Adrenal gland (tissue), 12 donors: ENCODE measurements around the gene MED27. TPM values are rescaled to one million over a fixed set of nuclear protein-coding genes. Genes with fewer than 3 reads are reported as not detected.

Source experiments
- DNase-seq, 7 donors: peaks; one replicate each; pipeline ENCODE4 v3.0.0-alpha.2; 2019 to 2020
- H3K27ac ChIP-seq, 5 donors: fragments of 200-600 bp; sonication (generic) in 4 of 5; 1 replicate in 3 of 5; 2 replicates in 2 of 5; pipeline versions ENCODE4 v1.5.1 to v1.8.0; 2016 to 2020; ENCODE audit warnings: mild to moderate bottlenecking in 1 of 5
- H3K27me3 ChIP-seq: fragments of 200-600 bp; 2 replicates; pipeline ENCODE4 v1.8.0; 2021
- H3K36me3 ChIP-seq, 2 donors: fragments of 200-600 bp; replicated peaks in 1 of 2; 1 replicate in 1 of 2; 2 replicates in 1 of 2; pipeline versions ENCODE4 v1.5.1 to v1.8.0; 2018 to 2022
- H3K4me1 ChIP-seq, 2 donors: fragments of 200-600 bp; replicated peaks in 1 of 2; 1 replicate in 1 of 2; 2 replicates in 1 of 2; pipeline versions ENCODE4 v1.5.1 to v1.8.0; 2018 to 2021
- H3K4me3 ChIP-seq, 4 donors: fragments of 200-600 bp; sonication (generic) in 3 of 4; one replicate each; pipeline ENCODE4 v1.5.1; 2016 to 2018
- H3K9me3 ChIP-seq, 3 donors: fragments of 200-600 bp; sonication (generic) in 1 of 3; replicated peaks in 1 of 3; 1 replicate in 2 of 3; 2 replicates in 1 of 3; pipeline versions ENCODE4 v1.5.1 to v1.8.0; 2016 to 2021
- POLR2A ChIP-seq, 2 donors: fragments of 450-650 bp; IDR thresholded peaks; one replicate each; pipeline ENCODE4 v1.6.1; 2017; ENCODE audit warnings: antibody characterized with exemption in 2 of 2, mild to moderate bottlenecking in 2 of 2, moderate library complexity in 1 of 2
- WGBS, 4 donors: extraction: QIAGEN DNeasy Blood & Tissue Kit in 2 of 4; methylation state at CpG; one replicate each; pipeline versions ENCODE4 v1.1.5 to v1.1.7; 2013 to 2017; 5-methylcytosine and 5-hydroxymethylcytosine counted together
- intact Hi-C, 2 donors: fragments of 100-400 bp; cut with DNase I; formaldehyde crosslinking; loops; one replicate each; pipeline versions ENCODE4 v1.14.1 to v1.15.0; 2022 to 2023
- polyA plus RNA-seq, 3 donors: library from polyadenylated mRNA; stranded (reverse); fragments of 200-250 nt in 2 of 3; fragments of 350-450 nt in 1 of 3; fragmentation: Illumina TruSeq in 1 of 3; extraction: RNeasy Lipid Tissue Mini Kit (QIAGEN cat#74804) in 1 of 3; gene quantifications; one replicate each; pipeline ENCODE4 v1.2.3, GENCODE V29; 2013 to 2014
- total RNA-seq, 9 donors: library from RNA; depleted of rRNA in 4 of 9; stranded (reverse); fragments of >200 nt in 4 of 9; fragments of 120-200 nt in 1 of 9; fragmentation: NEBNext Ultra II Directional in 1 of 9; extraction: Animal tissue kit (Norgen Biotek cat#: 25700) in 1 of 9; gene quantifications; one replicate each; pipeline versions ENCODE4 v1.1.0 to v1.2.4, GENCODE V29; 2013 to 2023
- TF ChIP-seq, protein P1 (sequence below), 6 experiments: fragments of 450-650 bp in 4 of 6; fragments of 200-600 bp in 2 of 6; sonication (generic) in 1 of 6; IDR thresholded peaks; 1 replicate in 5 of 6; 2 replicates in 1 of 6; pipeline versions ENCODE4 v1.5.1 to v1.8.0; 2016 to 2021; ENCODE audit warnings: antibody characterized with exemption in 6 of 6, mild to moderate bottlenecking in 2 of 6, moderate library complexity in 1 of 6
- donor health status: healthy with polysubstance abuse.
- donor health status: Bipolar disorder and iron deficiency.
- donor health status: DM: yes; HTN: yes; CAD: no.
- donor health status: DM: no; HTN: no; CAD: no.
- donor health status: DM: no; HTN: no; CAD: no.
- donor health status: DM: yes; HTN: yes; CAD: no.

MED27 gene
- total and polyA plus RNA-seq, 12 donors = 12.2 to 37.4 (median 15.9) TPM

DNA sequence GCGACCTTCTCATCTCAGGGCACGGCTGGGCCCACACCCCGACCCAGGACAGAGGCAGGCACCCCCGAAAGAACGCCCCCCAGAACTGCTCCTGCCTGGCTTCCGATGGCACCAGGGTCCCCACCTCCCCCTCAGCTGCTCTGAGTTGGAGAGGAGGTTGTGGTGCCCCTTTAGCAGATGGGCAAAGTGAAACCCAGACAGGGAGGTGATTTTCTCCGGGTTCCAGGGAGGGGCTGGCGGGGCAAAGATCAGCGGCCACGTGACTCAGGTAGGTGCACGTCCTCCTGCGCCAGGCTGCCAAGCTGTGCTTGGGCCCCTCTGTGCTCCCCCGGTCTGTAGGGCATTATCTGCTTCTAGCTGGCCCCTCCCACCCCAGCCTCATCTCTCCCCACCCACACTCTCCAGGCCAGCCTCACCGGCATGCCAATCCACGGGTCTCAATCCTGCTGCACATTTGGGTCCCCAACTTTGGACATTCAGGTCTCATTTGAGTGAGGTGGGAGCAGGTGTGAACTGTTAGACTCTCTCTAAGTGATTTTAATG, 254.6 kb downstream of the MED27 start:
- WGBS, 4 donors = 77 to 94% (median 85%) methylated on average over 7 to 15 of the region's 15 CpGs
- Histone ChIP-seq H3K4me1 (no peaks in the 10 kb centered on the region), H3K36me3 (no peaks in the 10 kb centered on the region), H3K4me3 (no peak overlapping the region), H3K27me3 (peaks cover 12% of the 10 kb centered on the region), H3K27ac (no peak overlapping the region), H3K9me3 (no peaks in the 10 kb centered on the region)
- intact Hi-C loops = no loop called here
- DNase-seq = no peak
- TF ChIP-seq, protein P1, sequence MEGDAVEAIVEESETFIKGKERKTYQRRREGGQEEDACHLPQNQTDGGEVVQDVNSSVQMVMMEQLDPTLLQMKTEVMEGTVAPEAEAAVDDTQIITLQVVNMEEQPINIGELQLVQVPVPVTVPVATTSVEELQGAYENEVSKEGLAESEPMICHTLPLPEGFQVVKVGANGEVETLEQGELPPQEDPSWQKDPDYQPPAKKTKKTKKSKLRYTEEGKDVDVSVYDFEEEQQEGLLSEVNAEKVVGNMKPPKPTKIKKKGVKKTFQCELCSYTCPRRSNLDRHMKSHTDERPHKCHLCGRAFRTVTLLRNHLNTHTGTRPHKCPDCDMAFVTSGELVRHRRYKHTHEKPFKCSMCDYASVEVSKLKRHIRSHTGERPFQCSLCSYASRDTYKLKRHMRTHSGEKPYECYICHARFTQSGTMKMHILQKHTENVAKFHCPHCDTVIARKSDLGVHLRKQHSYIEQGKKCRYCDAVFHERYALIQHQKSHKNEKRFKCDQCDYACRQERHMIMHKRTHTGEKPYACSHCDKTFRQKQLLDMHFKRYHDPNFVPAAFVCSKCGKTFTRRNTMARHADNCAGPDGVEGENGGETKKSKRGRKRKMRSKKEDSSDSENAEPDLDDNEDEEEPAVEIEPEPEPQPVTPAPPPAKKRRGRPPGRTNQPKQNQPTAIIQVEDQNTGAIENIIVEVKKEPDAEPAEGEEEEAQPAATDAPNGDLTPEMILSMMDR (IDR thresholded peaks at IDR 0.05) = no peak
- TF ChIP-seq POLR2A (IDR thresholded peaks at IDR 0.05) = no peak

GRCh38 chr9:131824155-131824594, 255.5 kb downstream of the MED27 start:
- no peak for DNase-seq
- no peak overlapping the region for H3K4me3 ChIP-seq
- 36 to 71% (median 42%) methylated on average over 4 to 20 of the region's 20 CpGs for WGBS, 4 donors
- H3K27me3 ChIP-seq = peaks cover 12% of the 10 kb centered on the region
- intact Hi-C loops = no loop called here
- no peaks in the 10 kb centered on the region for H3K9me3 ChIP-seq
- H3K27ac ChIP-seq = no peak overlapping the region
- TF ChIP-seq POLR2A (IDR thresholded peaks at IDR 0.05) = no peak
- TF ChIP-seq, protein P1 (IDR thresholded peaks at IDR 0.05) = no peak
- no peaks in the 10 kb centered on the region for H3K36me3 ChIP-seq
- no peaks in the 10 kb centered on the region for H3K4me1 ChIP-seq

- Histone ChIP-seq H3K4me3 (no peak overlapping the region), H3K27me3 (peaks cover 12% of the 10 kb centered on the region), H3K9me3 (no peaks in the 10 kb centered on the region), H3K36me3 (no peaks in the 10 kb centered on the region), H3K27ac (no peak overlapping the region), H3K4me1 (no peaks in the 10 kb centered on the region)
- TF ChIP-seq POLR2A (IDR thresholded peaks at IDR 0.05) = no peak
- TF ChIP-seq, protein P1 (IDR thresholded peaks at IDR 0.05) = no peak
- DNase-seq = no peak
- 34 to 46% (median 40%) methylated on average over 12 to 35 of the region's 35 CpGs for WGBS, 4 donors
- intact Hi-C loops = no loop called here
These were observed 255.9 kb downstream of the MED27 start for GRCh38 chr9:131823701-131824146.

DNA sequence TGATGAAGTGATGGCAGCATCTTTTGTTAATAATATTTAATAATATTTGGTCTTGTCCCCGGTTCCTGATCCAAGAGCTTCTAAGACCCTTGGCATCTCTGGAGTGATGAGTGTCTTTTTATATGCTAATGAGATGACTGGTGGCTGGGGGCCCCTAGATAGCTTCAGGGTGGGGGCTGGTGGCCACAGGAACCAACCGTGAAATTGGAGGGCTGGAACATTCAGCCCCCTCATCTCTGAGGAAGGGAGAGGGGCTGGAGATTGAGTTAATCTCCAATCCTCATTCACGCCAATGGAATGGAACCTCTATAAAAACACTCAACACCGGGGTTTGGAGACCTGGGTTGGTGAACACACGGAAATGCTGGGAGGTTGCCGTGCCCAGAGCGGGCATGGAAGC, 261.6 kb downstream of the MED27 start:
- Histone ChIP-seq H3K4me1 (no peaks in the 10 kb centered on the region), H3K27ac (no peak overlapping the region), H3K36me3 (no peaks in the 10 kb centered on the region), H3K27me3 (peaks cover 5% of the 10 kb centered on the region), H3K4me3 (no peak overlapping the region), H3K9me3 (no peaks in the 10 kb centered on the region)
- WGBS, 4 donors = 68 to 83% (median 78%) methylated on average over 5 to 7 of the region's 7 CpGs
- no peak for TF ChIP-seq POLR2A (IDR thresholded peaks at IDR 0.05)
- TF ChIP-seq, protein P1 (IDR thresholded peaks at IDR 0.05) = no peak
- intact Hi-C loops = no loop called here
- DNase-seq = no peak
